ENCODE data around the gene TOP3A.
"Not testable (repeated sequence)": the region's sequence is repeated elsewhere in the genome, so short reads cannot be mapped to it uniquely, and the experiment has no call there.

TOP3A gene

GRCh38 chr17:18315562-18315922 is 748 bp upstream of the TOP3A start:
- no peak for TF ChIP-seq CTCF (IDR thresholded peaks at IDR 0.05; ENCODE audit: extremely low read depth, missing control alignments)
- DNase-seq (ENCODE audit: low spot score), result no peak

- DNase-seq (ENCODE audit: low spot score), result no peak
- TF ChIP-seq CTCF (IDR thresholded peaks at IDR 0.05; ENCODE audit: extremely low read depth, missing control alignments), result no peak
Measured at GRCh38 chr17:18314059-18314730, 599 bp downstream of the TOP3A start.

- no peak for DNase-seq (ENCODE audit: low spot score)
Measured at GRCh38 chr17:18309202-18309601, 5.6 kb downstream of the TOP3A start.

GRCh38 chr17:18303206-18303605 is 11.6 kb downstream of the TOP3A start:
- not testable (repeated sequence) for DNase-seq (ENCODE audit: low spot score)

More at GRCh38 chr17:18309202-18309601, 5.6 kb downstream of the TOP3A start:
- no peak for TF ChIP-seq CTCF (IDR thresholded peaks at IDR 0.05; ENCODE audit: extremely low read depth, missing control alignments)

- DNase-seq (ENCODE audit: low spot score), result no peak
- no peak for TF ChIP-seq CTCF (IDR thresholded peaks at IDR 0.05; ENCODE audit: extremely low read depth, missing control alignments)
Measured at GRCh38 chr17:18300725-18301480, 13.9 kb downstream of the TOP3A start.

GRCh38 chr17:18298061-18298460 is 16.7 kb downstream of the TOP3A start:
- DNase-seq (ENCODE audit: low spot score), result not testable (repeated sequence)

GRCh38 chr17:18291718-18292540 is 22.9 kb downstream of the TOP3A start:
- no peak for TF ChIP-seq CTCF (IDR thresholded peaks at IDR 0.05; ENCODE audit: extremely low read depth, missing control alignments)
- DNase-seq (ENCODE audit: low spot score), result no peak

- TF ChIP-seq CTCF (IDR thresholded peaks at IDR 0.05; ENCODE audit: extremely low read depth, missing control alignments), result no peak
Measured at GRCh38 chr17:18285296-18285695, 29.5 kb downstream of the TOP3A start.

More at GRCh38 chr17:18285296-18285695, 29.5 kb downstream of the TOP3A start:
- DNase-seq (ENCODE audit: low spot score), result no peak
